ENCODE results near the gene LGALSL. TPM values are rescaled to one million over a fixed set of nuclear protein-coding genes. Genes with fewer than 3 reads are reported as not detected.

LGALSL gene
- total RNA-seq, 1 donor from 2014 or later, result 7.4 TPM

DNA sequence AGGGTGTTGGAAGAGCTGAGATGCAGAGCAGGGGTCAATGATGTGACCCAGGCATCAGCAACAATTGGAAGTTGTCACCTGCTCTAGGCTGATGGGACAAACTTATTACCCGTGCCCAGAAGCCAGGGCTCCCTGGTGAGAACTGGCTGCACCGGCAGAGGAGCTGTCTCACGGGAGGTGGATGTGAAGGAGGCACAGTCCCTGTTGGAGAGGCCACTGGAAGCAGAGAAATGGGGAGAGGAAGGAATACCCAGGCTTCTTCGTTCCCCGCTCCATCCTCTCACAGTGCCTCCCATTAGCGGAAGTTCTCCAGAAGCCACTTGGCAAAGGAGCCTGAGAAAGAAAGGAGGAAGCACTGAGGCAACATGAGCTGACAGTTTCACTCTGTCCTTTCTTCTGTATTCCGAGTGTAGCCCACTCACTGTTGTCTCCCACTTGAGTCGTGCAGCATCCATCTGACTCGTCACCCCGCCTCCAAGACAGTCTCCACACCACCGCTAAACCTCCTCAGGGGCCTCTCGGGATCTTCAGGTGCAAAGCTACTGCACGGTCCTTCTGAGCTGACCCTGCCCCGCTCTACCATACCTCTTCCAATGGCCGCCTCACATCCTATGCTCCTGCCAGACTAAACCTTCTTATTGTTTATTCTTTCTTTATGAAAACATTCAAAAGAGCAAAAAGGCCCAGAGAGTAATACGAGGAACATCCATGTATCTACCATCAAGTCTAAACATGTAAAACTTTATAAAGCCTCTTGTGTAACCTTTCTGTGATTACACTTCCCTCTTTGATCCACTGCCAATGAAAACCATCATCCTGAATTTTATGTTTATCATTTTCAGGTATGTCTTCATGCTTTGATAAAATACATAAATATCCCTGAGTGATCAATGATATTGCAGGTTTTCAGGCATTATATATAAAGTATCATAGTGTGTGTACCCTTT lies 51.1 kb downstream of the LGALSL start:
- H3K4me3 Mint-ChIP-seq (ENCODE audit: unreplicated experiment), result no peak overlapping the region
- no peaks in the 10 kb centered on the region for H3K9me3 Mint-ChIP-seq (ENCODE audit: unreplicated experiment)
- H3K36me3 Mint-ChIP-seq (ENCODE audit: unreplicated experiment), result no peaks in the 10 kb centered on the region
- DNase-seq (ENCODE audit: extremely low spot score, unreplicated experiment), result no peak
- no peak overlapping the region for H3K27ac Mint-ChIP-seq (ENCODE audit: unreplicated experiment)
- no peaks in the 10 kb centered on the region for H3K4me1 Mint-ChIP-seq (ENCODE audit: unreplicated experiment)
- TF ChIP-seq, protein P1, sequence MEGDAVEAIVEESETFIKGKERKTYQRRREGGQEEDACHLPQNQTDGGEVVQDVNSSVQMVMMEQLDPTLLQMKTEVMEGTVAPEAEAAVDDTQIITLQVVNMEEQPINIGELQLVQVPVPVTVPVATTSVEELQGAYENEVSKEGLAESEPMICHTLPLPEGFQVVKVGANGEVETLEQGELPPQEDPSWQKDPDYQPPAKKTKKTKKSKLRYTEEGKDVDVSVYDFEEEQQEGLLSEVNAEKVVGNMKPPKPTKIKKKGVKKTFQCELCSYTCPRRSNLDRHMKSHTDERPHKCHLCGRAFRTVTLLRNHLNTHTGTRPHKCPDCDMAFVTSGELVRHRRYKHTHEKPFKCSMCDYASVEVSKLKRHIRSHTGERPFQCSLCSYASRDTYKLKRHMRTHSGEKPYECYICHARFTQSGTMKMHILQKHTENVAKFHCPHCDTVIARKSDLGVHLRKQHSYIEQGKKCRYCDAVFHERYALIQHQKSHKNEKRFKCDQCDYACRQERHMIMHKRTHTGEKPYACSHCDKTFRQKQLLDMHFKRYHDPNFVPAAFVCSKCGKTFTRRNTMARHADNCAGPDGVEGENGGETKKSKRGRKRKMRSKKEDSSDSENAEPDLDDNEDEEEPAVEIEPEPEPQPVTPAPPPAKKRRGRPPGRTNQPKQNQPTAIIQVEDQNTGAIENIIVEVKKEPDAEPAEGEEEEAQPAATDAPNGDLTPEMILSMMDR (IDR thresholded peaks at IDR 0.05), result no peak
- H3K27me3 Mint-ChIP-seq (ENCODE audit: unreplicated experiment), result peaks cover 40% of the 10 kb centered on the region

DNA sequence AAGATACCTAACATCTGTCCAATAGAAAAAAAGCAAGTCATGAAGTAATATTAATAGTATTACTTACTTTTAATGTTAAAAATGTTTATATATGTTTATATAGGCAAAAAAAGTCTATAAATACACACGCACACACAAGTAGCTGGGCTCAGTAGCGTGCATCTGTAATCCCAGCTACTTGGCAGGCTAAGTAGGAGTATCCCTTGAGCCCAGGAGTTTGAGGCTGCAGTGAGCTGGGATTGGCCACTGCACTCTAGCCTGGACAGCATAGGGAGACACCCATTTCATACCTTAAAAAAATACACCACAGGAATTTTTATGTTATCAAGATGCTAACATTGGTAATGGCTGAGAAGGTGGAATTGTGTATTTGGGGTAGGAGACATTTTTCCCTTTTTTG lies 52.7 kb downstream of the LGALSL start:
- Mint-ChIP-seq H3K27me3 (ENCODE audit: unreplicated experiment) (peaks cover 29% of the 10 kb centered on the region), H3K27ac (ENCODE audit: unreplicated experiment) (no peak overlapping the region), H3K4me3 (ENCODE audit: unreplicated experiment) (no peak overlapping the region), H3K9me3 (ENCODE audit: unreplicated experiment) (no peaks in the 10 kb centered on the region), H3K4me1 (ENCODE audit: unreplicated experiment) (no peaks in the 10 kb centered on the region), H3K36me3 (ENCODE audit: unreplicated experiment) (no peaks in the 10 kb centered on the region)
- no peak for DNase-seq (ENCODE audit: extremely low spot score, unreplicated experiment)
- TF ChIP-seq, protein P1 (IDR thresholded peaks at IDR 0.05), result no peak

Other genes starting within 250 kb of the LGALSL start
- gene AFTPH, start 70.2 kb downstream of the LGALSL start, total RNA-seq, result 15.5 and 16.9 TPM in 2 replicates
- gene SERTAD2, start 199.8 kb downstream of the LGALSL start, total RNA-seq, result 15.5 and 17.4 TPM in 2 replicates